NAMALWA (cell line): ENCODE data around the gene GLI3.

ENCODE experiments used
- DNase-seq: peaks from one replicate; pipeline ENCODE4 v3.0.0-alpha.2; 2015; ENCODE audit warnings: low spot score

The GLI3 gene

GRCh38 chr7:42236976-42237810, at the start of gene GLI3:
GLI3 (minus strand) TSS chr7:42237209; CDS start chr7:42223253, 13,956 bp downstream.
- no peak for DNase-seq

GRCh38 chr7:42285383-42285824, 48.4 kb upstream of the GLI3 start:
- DNase-seq, result no peak

- DNase-seq, result no peak
Observed at GRCh38 chr7:42283553-42283952, 46.5 kb upstream of the GLI3 start.

GRCh38 chr7:42278344-42278743, 41.3 kb upstream of the GLI3 start:
- DNase-seq, result no peak

- no peak for DNase-seq
Observed at GRCh38 chr7:42274053-42274452, 37.0 kb upstream of the GLI3 start.

GRCh38 chr7:42272793-42273665, 36.0 kb upstream of the GLI3 start:
- DNase-seq, result peak; percentile 30

GRCh38 chr7:42269161-42269560, 32.2 kb upstream of the GLI3 start:
- DNase-seq, result peak; percentile 19

GRCh38 chr7:42264702-42265101, 27.7 kb upstream of the GLI3 start:
- DNase-seq, result no peak

GRCh38 chr7:42263971-42264370, 27.0 kb upstream of the GLI3 start:
- DNase-seq, result no peak

- DNase-seq, result no peak
Observed at GRCh38 chr7:42262964-42263363, 26.0 kb upstream of the GLI3 start.

- DNase-seq, result no peak
Observed at GRCh38 chr7:42254217-42254616, 17.2 kb upstream of the GLI3 start.

GRCh38 chr7:42253316-42253715, 16.3 kb upstream of the GLI3 start:
- DNase-seq, result no peak

- DNase-seq, result no peak
Observed at GRCh38 chr7:42250411-42250810, 13.4 kb upstream of the GLI3 start.

- no peak for DNase-seq
Observed at GRCh38 chr7:42248579-42248978, 11.6 kb upstream of the GLI3 start.

GRCh38 chr7:42247301-42247700, 10.3 kb upstream of the GLI3 start:
- DNase-seq, result no peak

GRCh38 chr7:42244828-42245227, 7.8 kb upstream of the GLI3 start:
- no peak for DNase-seq

- DNase-seq, result no peak
Observed at GRCh38 chr7:42242381-42242780, 5.4 kb upstream of the GLI3 start.

- no peak for DNase-seq
Observed at GRCh38 chr7:42241424-42241823, 4.4 kb upstream of the GLI3 start.

- no peak for DNase-seq
Observed at GRCh38 chr7:42240416-42240815, 3.4 kb upstream of the GLI3 start.

GRCh38 chr7:42238709-42239366, 1.8 kb upstream of the GLI3 start:
- DNase-seq, result no peak

- DNase-seq, result no peak
Observed at GRCh38 chr7:42237811-42238541, 967 bp upstream of the GLI3 start.
